Measurements from ENCODE around the gene ESD.

ESD gene

GRCh38 chr13:46797501-46798237 lies 708 bp upstream of the ESD start:
- DNase-seq (ENCODE audit: low spot score): no peak
- in situ Hi-C loops (cut with MboI; ENCODE audit: low pct_unique_long_range_greater_than_20kb, low sequenced_read_pairs, unreplicated experiment): no loop called here
- no peak for TF ChIP-seq CTCF (IDR thresholded peaks at IDR 0.05; ENCODE audit: extremely low read depth, insufficient read depth, missing control alignments)

- TF ChIP-seq CTCF (IDR thresholded peaks at IDR 0.05; ENCODE audit: extremely low read depth, insufficient read depth, missing control alignments): no peak
- no peak for DNase-seq (ENCODE audit: low spot score)
- in situ Hi-C loops (cut with MboI; ENCODE audit: low pct_unique_long_range_greater_than_20kb, low sequenced_read_pairs, unreplicated experiment): no loop called here
These were observed 839 bp downstream of the ESD start for GRCh38 chr13:46796129-46796514.

GRCh38 chr13:46795321-46795720 lies 1.6 kb downstream of the ESD start:
- in situ Hi-C loops (cut with MboI; ENCODE audit: low pct_unique_long_range_greater_than_20kb, low sequenced_read_pairs, unreplicated experiment): no loop called here
- DNase-seq (ENCODE audit: low spot score): no peak
- TF ChIP-seq CTCF (IDR thresholded peaks at IDR 0.05; ENCODE audit: extremely low read depth, insufficient read depth, missing control alignments): no peak

GRCh38 chr13:46783504-46783903 lies 13.5 kb downstream of the ESD start:
- no peak for TF ChIP-seq CTCF (IDR thresholded peaks at IDR 0.05; ENCODE audit: extremely low read depth, insufficient read depth, missing control alignments)
- in situ Hi-C loops (cut with MboI; ENCODE audit: low pct_unique_long_range_greater_than_20kb, low sequenced_read_pairs, unreplicated experiment): no loop called here
- no peak for DNase-seq (ENCODE audit: low spot score)

- in situ Hi-C loops (cut with MboI; ENCODE audit: low pct_unique_long_range_greater_than_20kb, low sequenced_read_pairs, unreplicated experiment): no loop called here
- no peak for TF ChIP-seq CTCF (IDR thresholded peaks at IDR 0.05; ENCODE audit: extremely low read depth, insufficient read depth, missing control alignments)
- no peak for DNase-seq (ENCODE audit: low spot score)
These were observed 14.3 kb downstream of the ESD start for GRCh38 chr13:46782691-46783090.

GRCh38 chr13:46782066-46782465 lies 14.9 kb downstream of the ESD start:
- DNase-seq (ENCODE audit: low spot score): no peak
- in situ Hi-C loops (cut with MboI; ENCODE audit: low pct_unique_long_range_greater_than_20kb, low sequenced_read_pairs, unreplicated experiment): no loop called here
- no peak for TF ChIP-seq CTCF (IDR thresholded peaks at IDR 0.05; ENCODE audit: extremely low read depth, insufficient read depth, missing control alignments)

Data from GM13977 (cell line).